GM10248 (cell line): ENCODE results near the gene GRIK3.

Experiments used
- CTCF ChIA-PET: fragments of 300-600 bp; sonication (Branson Sonifier 250); formaldehyde crosslinking; extraction: SDS; loops from one replicate; lab custom pipeline; 2021; ENCODE audit warnings: antibody characterized with exemption; lab: Yijun Ruan, JAX
- POLR2A ChIA-PET: fragments of 350-650 bp; sonication (Branson Sonifier 250); formaldehyde crosslinking; extraction: SDS; loops from one replicate; lab custom pipeline; 2020; ENCODE audit warnings: antibody characterized with exemption; lab: Yijun Ruan, JAX
- DNase-seq: peaks from one replicate; pipeline ENCODE4 v3.0.0; 2012; ENCODE audit errors: extremely low spot score
- CTCF ChIP-seq: IDR thresholded peaks from 2 replicates; pipeline ENCODE4 v1.5.1; 2012; ENCODE audit warnings: mild to moderate bottlenecking, low read depth; ENCODE audit errors: extremely low read depth, missing control alignments, control extremely low read depth

Gene GRIK3

GRCh38 chr1:36853638-36854037, 180.7 kb downstream of the GRIK3 start:
- TF ChIP-seq CTCF = no peak
- DNase-seq = no peak
- ChIA-PET CTCF (no interaction called here), POLR2A (no interaction called here)

GRCh38 chr1:36852586-36852985, 181.7 kb downstream of the GRIK3 start:
- no peak for TF ChIP-seq CTCF
- ChIA-PET CTCF (interaction anchor here (1.5 to 3.3 kb wide), 2 partner anchors 11 to 14 kb away, joined by 4 to 21 read pairs; no protein-coding TSS in a partner anchor), POLR2A (no interaction called here)
- DNase-seq = no peak

- CTCF ChIA-PET = interaction anchor here (1.5 to 3.3 kb wide), 2 partner anchors 12 to 15 kb away, joined by 4 to 21 read pairs; no protein-coding TSS in a partner anchor
- DNase-seq = no peak
- TF ChIP-seq CTCF = no peak
- POLR2A ChIA-PET = no interaction called here
Measured at GRCh38 chr1:36851595-36851994, 182.7 kb downstream of the GRIK3 start.

GRCh38 chr1:36851087-36851486, 183.2 kb downstream of the GRIK3 start:
- TF ChIP-seq CTCF = no peak
- ChIA-PET CTCF (interaction anchor here (0.9 to 3.3 kb wide), 2 partner anchors 12 to 34 kb away, joined by 3 to 21 read pairs; no protein-coding TSS in a partner anchor), POLR2A (no interaction called here)
- no peak for DNase-seq

- POLR2A ChIA-PET = no interaction called here
- no peak for TF ChIP-seq CTCF
- CTCF ChIA-PET = interaction anchor here (2.6 to 3.3 kb wide), 2 partner anchors 13 to 14 kb away, joined by 9 to 21 read pairs; no protein-coding TSS in a partner anchor
- no peak for DNase-seq
Measured at GRCh38 chr1:36849956-36850355, 184.4 kb downstream of the GRIK3 start.

- no peak for TF ChIP-seq CTCF
- ChIA-PET POLR2A (no interaction called here), CTCF (interaction anchor here (1.1 to 2.6 kb wide), 2 partner anchors 9 to 17 kb away, joined by 3 to 9 read pairs; no protein-coding TSS in a partner anchor)
- no peak for DNase-seq
Measured at GRCh38 chr1:36847761-36848160, 186.6 kb downstream of the GRIK3 start.
